ENCODE measurements around the gene ZNF736. TPM values are rescaled to one million over a fixed set of nuclear protein-coding genes. Genes with fewer than 3 reads are reported as not detected.

Gene ZNF736
- total and polyA plus RNA-seq, 2 of the 8 experiments (the other 6 are each of a cell fraction or from before 2014, with no cell fraction given), result not detected

- Histone ChIP-seq H3K4me3 (ENCODE audit: extremely low read depth in 1 of 4, insufficient read depth in 2 of 4, low read depth in 3 of 4, low read length in 4 of 4) (no peak overlapping the region), H2BK12ac (ENCODE audit: low read depth, low read length) (no peak overlapping the region), H3K27me3 (replicated peaks in 1 of 4; ENCODE audit: control insufficient read depth in 3 of 4, extremely low read depth in 1 of 4, insufficient read depth in 3 of 4, low read length in 3 of 4) (no peaks in the 10 kb centered on the region), H3K18ac (ENCODE audit: extremely low read depth, low read length) (no peak overlapping the region), H2BK120ac (replicated peaks; ENCODE audit: low read depth, low read length) (no peak overlapping the region), H3K79me1 (ENCODE audit: low read depth, low read length) (no peaks in the 10 kb centered on the region), H2BK5ac (ENCODE audit: low read depth, low read length) (no peak overlapping the region), H4K91ac (replicated peaks; ENCODE audit: insufficient read length, low read length) (no peak overlapping the region), H2BK20ac (ENCODE audit: low read length) (no peak overlapping the region), H4K8ac (ENCODE audit: extremely low read depth, insufficient read depth, low read length) (no peak overlapping the region), H3K36me3 (ENCODE audit: control insufficient read depth in 2 of 4, insufficient read depth in 4 of 4, low read length in 3 of 4) (no peaks in the 10 kb centered on the region; a peak in 1 of 8 replicates), H3K27ac (ENCODE audit: low read depth, low read length) (no peak overlapping the region), H3K23ac (ENCODE audit: insufficient read length) (no peak overlapping the region), H3K23me2 (ENCODE audit: low read depth, low read length) (no peaks in the 10 kb centered on the region), H2AK5ac (ENCODE audit: low read depth, low read length) (no peak overlapping the region), H3K4me1 (replicated peaks in 1 of 4; ENCODE audit: control insufficient read depth in 3 of 4, insufficient read depth in 4 of 4, low read length in 3 of 4) (no peaks in the 10 kb centered on the region), H3K4me2 (ENCODE audit: insufficient read depth in 1 of 2, low read depth in 2 of 2, low read length in 2 of 2) (no peak overlapping the region), H4K5ac (ENCODE audit: insufficient read length, low read depth, low read length) (no peak overlapping the region), H4K20me1 (replicated peaks in 1 of 2; ENCODE audit: control insufficient read depth in 1 of 2, insufficient read depth in 2 of 2, low read length in 2 of 2) (no peaks in the 10 kb centered on the region), H3K4ac (replicated peaks; ENCODE audit: insufficient read length, low read depth, low read length) (no peak overlapping the region), H3K9me3 (ENCODE audit: insufficient read depth in 2 of 2, low read depth in 1 of 2, low read length in 1 of 2) (peaks cover 65 to 78% of the 10 kb centered on the region in 2 experiments), H2AFZ (ENCODE audit: low read length) (no peak overlapping the region), H3K9ac (replicated peaks in 1 of 4; ENCODE audit: extremely low read depth in 1 of 4, low read depth in 3 of 4, low read length in 3 of 4) (no peak overlapping the region), H3K14ac (ENCODE audit: insufficient read length) (no peak overlapping the region), H3K56ac (replicated peaks; ENCODE audit: insufficient read length, low read depth, low read length) (no peak overlapping the region), H2BK15ac (ENCODE audit: low read length) (no peak overlapping the region), H3K79me2 (ENCODE audit: control insufficient read depth in 1 of 2, insufficient read depth in 2 of 2, low read length in 2 of 2) (no peaks in the 10 kb centered on the region)
- WGBS, 2 experiments (ENCODE audit: extremely low coverage in 1 of 2, insufficient coverage in 1 of 2, insufficient read length in 1 of 2, insufficient replicate concordance in 2 of 2, low coverage in 1 of 2, low lambda C conversion rate in 2 of 2, missing lambda C conversion rate in 1 of 2), result 71% methylated on average over 7 of the region's 7 CpGs; no CpG with 5 or more reads in 1 of the 2 experiments
- ChIA-PET POLR2A (ENCODE audit: partially characterized antibody) (no interaction called here), CTCF (ENCODE audit: partially characterized antibody) (interaction anchor here (0.9 kb wide), 1 partner anchor 10 kb away, joined by 4 read pairs; no protein-coding TSS in a partner anchor)
- DNase-seq (ENCODE audit: low read depth in 1 of 2, low spot score in 2 of 2), result no peak
- TF ChIP-seq PHF8 (conservative IDR thresholded peaks at IDR 0.05; ENCODE audit: low read depth, low read length), result no peak
- TF ChIP-seq SAP30 (IDR thresholded peaks at IDR 0.05; ENCODE audit: insufficient read depth, insufficient replicate concordance, low read length), result no peak
- FAIRE-seq, result no peak
Observed at GRCh38 chr7:64308016-64308270, 5.8 kb upstream of the ZNF736 start.

All from H1 (cell line).